Ascending aorta (tissue), 2 donors: Measurements from ENCODE around the gene CRISPLD2. TPM values are rescaled to one million over a fixed set of nuclear protein-coding genes. Genes with fewer than 3 reads are reported as not detected.

Experiments
- DNase-seq, 2 donors: peaks; one replicate each; pipeline ENCODE4 v3.0.0-alpha.2; 2019; ENCODE audit warnings: low spot score in 2 of 2
- H3K27ac ChIP-seq, 2 donors: fragments of 200-600 bp; sonication (generic); one replicate each; pipeline ENCODE4 v1.5.1; 2016 to 2017; ENCODE audit warnings: mild to moderate bottlenecking in 1 of 2
- H3K27me3 ChIP-seq: fragments of 200-600 bp; sonication (generic); one replicate; pipeline ENCODE4 v1.5.1; 2017
- H3K36me3 ChIP-seq, 2 donors: fragments of 200-600 bp; sonication (generic); one replicate each; pipeline ENCODE4 v1.5.1; 2016
- H3K4me1 ChIP-seq, 2 donors: fragments of 200-600 bp; sonication (generic); one replicate each; pipeline ENCODE4 v1.5.1; 2016 to 2017; ENCODE audit warnings: mild to moderate bottlenecking in 1 of 2
- H3K4me3 ChIP-seq, 2 donors: fragments of 200-600 bp; sonication (generic); one replicate each; pipeline ENCODE4 v1.5.1; 2016 to 2017; ENCODE audit warnings: mild to moderate bottlenecking in 1 of 2
- H3K9me3 ChIP-seq, 2 donors: fragments of 200-600 bp; sonication (generic); one replicate each; pipeline ENCODE4 v1.5.1; 2016
- CTCF ChIP-seq, 3 experiments: fragments of 200-600 bp in 2 of 3; fragments of 450-650 bp in 1 of 3; sonication (generic) in 2 of 3; IDR thresholded peaks; one replicate each; pipeline ENCODE4 v1.5.1; 2016 to 2019; ENCODE audit warnings: antibody characterized with exemption in 3 of 3, mild to moderate bottlenecking in 1 of 3, moderate library complexity in 1 of 3
- intact Hi-C: fragments of 100-400 bp; cut with DNase I; formaldehyde crosslinking; loops from one replicate; pipeline ENCODE4 v1.15.1; 2023
- total RNA-seq: library from RNA; depleted of rRNA; stranded (reverse); fragments of >200 nt; gene quantifications from one replicate; pipeline ENCODE4 v1.1.0, GENCODE V29; 2016

CRISPLD2 gene
- total RNA-seq, 1 donor from 2014 or later: 204 TPM

GRCh38 chr16:84847564-84848355 is 28.0 kb downstream of the CRISPLD2 start:
- H3K4me1 ChIP-seq: no peaks in the 10 kb centered on the region
- H3K36me3 ChIP-seq: no peaks in the 10 kb centered on the region
- H3K27me3 ChIP-seq: no peaks in the 10 kb centered on the region
- intact Hi-C loops: no loop called here
- H3K4me3 ChIP-seq: no peak overlapping the region
- H3K9me3 ChIP-seq: no peaks in the 10 kb centered on the region
- H3K27ac ChIP-seq: no peak overlapping the region
- no peak for DNase-seq
- TF ChIP-seq CTCF (IDR thresholded peaks at IDR 0.05): no peak

- Histone ChIP-seq H3K4me3 (no peak overlapping the region), H3K27ac (no peak overlapping the region), H3K4me1 (no peaks in the 10 kb centered on the region), H3K27me3 (no peaks in the 10 kb centered on the region), H3K9me3 (no peaks in the 10 kb centered on the region), H3K36me3 (no peaks in the 10 kb centered on the region)
- intact Hi-C loops: no loop called here
- TF ChIP-seq CTCF (IDR thresholded peaks at IDR 0.05): no peak
- no peak for DNase-seq
Measured at GRCh38 chr16:84848986-84849634, 29.3 kb downstream of the CRISPLD2 start.

- Histone ChIP-seq H3K36me3 (no peaks in the 10 kb centered on the region), H3K9me3 (no peaks in the 10 kb centered on the region), H3K4me3 (no peak overlapping the region), H3K4me1 (no peaks in the 10 kb centered on the region), H3K27me3 (no peaks in the 10 kb centered on the region), H3K27ac (no peak overlapping the region)
- no peak for TF ChIP-seq CTCF (IDR thresholded peaks at IDR 0.05)
- intact Hi-C loops: no loop called here
- DNase-seq: no peak
Measured at GRCh38 chr16:84849751-84850150, 30.0 kb downstream of the CRISPLD2 start.

GRCh38 chr16:84850714-84851113 is 30.9 kb downstream of the CRISPLD2 start:
- Histone ChIP-seq H3K27me3 (no peaks in the 10 kb centered on the region), H3K36me3 (no peaks in the 10 kb centered on the region), H3K27ac (no peak overlapping the region), H3K4me3 (no peak overlapping the region), H3K4me1 (no peaks in the 10 kb centered on the region), H3K9me3 (no peaks in the 10 kb centered on the region)
- TF ChIP-seq CTCF (IDR thresholded peaks at IDR 0.05): no peak
- no peak for DNase-seq
- intact Hi-C loops: no loop called here

- Histone ChIP-seq H3K4me3 (no peak overlapping the region), H3K9me3 (no peaks in the 10 kb centered on the region), H3K27me3 (no peaks in the 10 kb centered on the region), H3K4me1 (no peaks in the 10 kb centered on the region), H3K27ac (no peak overlapping the region), H3K36me3 (peaks cover 0 to under 1% of the 10 kb centered on the region in 2 donors)
- no peak for DNase-seq
- intact Hi-C loops: no loop called here
- TF ChIP-seq CTCF (IDR thresholded peaks at IDR 0.05): no peak
Measured at GRCh38 chr16:84851192-84852127, 31.7 kb downstream of the CRISPLD2 start.
